GM20431 (cell line): Measurements from ENCODE around the gene BPIFB6.

ENCODE experiments used
- in situ Hi-C: fragments of 300-500 bp; cut with MseI, MboI; formaldehyde crosslinking; loops from one replicate; pipeline ENCODE4 v1.15.0; 2020; ENCODE audit warnings: low sequenced_read_pairs; ENCODE audit not compliant: unreplicated experiment

Gene BPIFB6

DNA sequence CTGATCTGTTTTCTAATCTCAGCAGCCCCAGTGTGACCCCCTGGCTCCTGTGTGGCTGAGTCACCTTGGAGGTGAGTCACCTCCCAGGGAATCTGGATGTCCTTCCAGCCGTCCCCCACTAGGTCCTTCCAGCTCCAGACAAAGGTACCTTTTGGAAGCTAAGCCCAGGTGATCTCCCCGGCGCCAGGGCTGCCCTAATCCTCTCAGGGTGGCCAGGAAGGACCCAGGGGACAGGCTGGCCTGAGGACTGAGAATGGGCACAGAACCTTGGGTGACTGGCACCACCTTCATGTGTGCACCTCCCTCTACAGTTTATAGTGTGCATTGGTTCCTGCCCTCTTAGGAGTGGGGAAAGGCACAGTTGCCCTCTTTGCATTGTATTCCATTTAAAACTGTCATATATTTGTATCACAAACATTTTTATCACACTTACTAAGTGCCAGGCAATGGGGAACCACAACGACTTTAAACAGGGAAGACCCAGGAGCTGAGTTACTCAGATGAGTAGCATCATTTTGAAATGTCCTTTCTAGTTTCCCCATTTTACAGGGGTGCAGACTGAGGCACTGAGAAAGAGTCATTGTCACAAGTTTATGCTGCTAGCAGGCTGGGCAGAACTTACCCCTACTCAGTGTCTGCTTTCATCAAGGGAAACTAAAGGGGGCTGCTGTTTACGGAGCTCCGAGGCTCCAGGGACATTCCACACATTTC, 45.4 kb downstream of the BPIFB6 start:
- in situ Hi-C loops, result loop anchor here (10.0 kb wide), 1 partner anchor 172 kb away; no protein-coding TSS in a partner anchor

DNA sequence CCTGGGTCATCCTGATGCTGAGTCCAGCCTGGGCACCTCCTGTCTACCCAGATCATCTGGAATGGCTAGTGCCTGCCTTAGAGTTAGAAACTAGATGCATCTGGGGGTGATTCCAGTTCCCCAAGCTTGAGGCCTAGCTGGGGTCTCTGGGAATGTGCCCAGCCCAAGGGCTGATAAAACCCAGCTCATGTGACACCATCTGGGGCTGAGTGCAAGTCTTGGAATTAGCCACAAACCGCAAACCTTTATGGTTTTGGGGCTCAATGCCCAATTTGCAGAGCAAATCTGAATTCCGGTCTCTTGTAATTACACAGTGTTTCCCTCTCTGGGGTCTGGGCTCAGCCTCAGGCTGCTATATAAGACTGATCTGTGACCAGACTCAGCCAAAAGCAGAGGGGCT, 47.8 kb downstream of the BPIFB6 start, which contains the start of gene BPIFB4:
BPIFB4 (plus strand) TSS at position 385 of the 400 bp plus-strand sequence. CDS start 1,884 bp downstream, outside the sequence.
- in situ Hi-C loops, result loop anchor here (10.0 kb wide), 1 partner anchor 174 kb away; no protein-coding TSS in a partner anchor

DNA sequence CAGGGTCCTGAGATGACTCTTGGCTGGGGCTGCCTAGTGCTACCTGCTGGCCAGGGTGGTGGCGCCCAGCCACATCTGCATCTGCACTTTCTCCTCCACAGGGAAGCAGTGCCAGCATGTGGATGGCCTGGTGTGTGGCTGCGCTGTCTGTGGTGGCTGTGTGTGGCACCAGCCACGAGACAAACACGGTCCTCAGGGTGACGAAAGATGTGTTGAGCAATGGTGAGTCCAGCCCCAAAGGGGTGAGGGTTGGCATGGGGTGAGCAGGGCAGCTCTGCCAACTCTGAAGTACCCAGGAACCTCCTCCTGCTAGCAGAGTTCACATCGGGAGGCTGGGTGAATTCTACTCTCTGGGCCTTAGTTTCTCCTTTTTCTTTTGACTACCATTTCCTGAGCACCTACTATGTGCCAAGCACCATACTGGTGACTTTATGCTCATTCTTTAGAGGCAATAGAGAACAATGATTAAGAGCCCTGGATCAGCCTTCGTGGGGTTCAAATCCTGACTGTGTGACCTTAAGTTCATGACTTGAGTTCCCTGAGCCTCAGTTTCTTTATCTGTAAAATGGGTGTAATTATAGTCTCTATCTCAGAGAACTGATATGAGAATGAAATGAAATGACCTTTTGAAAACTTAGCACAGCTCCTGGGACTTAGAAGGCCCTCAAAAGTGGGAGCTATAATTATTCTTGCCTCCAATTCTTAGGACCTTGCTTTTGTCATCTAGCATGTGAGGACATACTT, 50.1 kb downstream of the BPIFB6 start:
- in situ Hi-C loops, result no loop called here

DNA sequence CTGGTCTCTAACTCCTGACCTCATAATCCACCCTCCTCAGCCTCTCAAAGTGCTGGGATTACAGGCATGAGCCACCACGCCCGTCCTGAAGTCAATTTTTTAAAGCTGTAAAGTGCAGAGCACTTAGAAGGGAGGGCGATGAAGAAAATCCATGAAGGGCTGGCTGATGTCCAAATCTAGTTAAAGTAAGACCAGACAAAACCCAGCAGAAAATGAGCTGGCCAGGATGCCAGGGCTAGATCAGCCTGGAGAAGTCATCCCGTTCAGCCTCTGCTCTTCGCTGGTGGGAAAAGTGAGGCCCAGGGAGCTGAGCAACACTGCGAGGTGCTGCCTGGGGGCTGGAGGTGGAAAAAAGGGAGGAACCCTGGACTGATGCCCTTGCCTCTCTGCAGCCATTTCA, 51.1 kb downstream of the BPIFB6 start:
- in situ Hi-C loops, result no loop called here

DNA sequence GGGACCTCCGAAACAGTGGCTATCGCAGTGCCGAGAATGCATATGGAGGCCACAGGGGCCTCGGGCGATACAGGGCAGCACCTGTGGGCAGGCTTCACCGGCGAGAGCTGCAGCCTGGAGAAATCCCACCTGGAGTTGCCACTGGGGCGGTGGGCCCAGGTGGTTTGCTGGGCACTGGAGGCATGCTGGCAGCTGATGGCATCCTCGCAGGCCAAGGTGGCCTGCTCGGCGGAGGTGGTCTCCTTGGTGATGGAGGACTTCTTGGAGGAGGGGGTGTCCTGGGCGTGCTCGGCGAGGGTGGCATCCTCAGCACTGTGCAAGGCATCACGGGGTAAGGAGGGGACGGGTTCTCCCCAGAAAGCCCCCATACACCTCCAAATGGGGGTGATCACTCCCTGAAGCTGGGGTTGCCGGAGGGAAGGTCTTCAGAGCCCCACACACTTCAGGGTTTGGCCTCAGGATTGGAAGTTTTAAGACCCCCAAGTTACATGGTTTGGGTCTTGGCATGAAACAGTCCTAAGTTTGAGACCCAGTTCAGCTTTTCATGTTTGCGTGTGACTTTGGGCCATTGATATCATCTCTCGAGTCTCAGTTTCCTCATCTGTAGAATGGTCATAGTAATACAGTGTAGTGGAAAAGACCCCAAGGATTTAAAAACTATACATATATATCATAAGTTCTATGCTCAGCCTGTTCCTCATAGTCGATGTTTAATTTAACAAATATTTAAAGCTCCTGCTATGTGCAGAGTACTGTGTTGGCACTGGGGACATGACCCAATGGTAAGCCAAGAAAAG, 52.3 kb downstream of the BPIFB6 start:
- in situ Hi-C loops, result no loop called here

DNA sequence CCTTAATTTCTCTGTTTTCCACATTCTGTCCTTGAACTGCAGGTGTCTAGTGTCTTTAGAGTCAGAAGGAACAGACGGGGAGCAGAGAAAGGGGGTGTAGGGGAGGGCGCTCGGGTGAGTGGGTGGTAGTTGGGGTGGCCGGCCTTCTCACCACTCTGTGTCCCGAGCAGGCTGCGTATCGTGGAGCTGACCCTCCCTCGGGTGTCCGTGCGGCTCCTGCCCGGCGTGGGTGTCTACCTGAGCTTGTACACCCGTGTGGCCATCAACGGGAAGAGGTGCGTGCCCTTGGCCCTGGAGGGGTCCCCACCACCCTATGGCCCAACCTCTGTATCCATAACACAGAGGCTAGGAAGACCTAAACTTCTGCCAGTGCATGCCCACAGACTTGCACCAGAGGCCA, 53.3 kb downstream of the BPIFB6 start:
- in situ Hi-C loops, result no loop called here

DNA sequence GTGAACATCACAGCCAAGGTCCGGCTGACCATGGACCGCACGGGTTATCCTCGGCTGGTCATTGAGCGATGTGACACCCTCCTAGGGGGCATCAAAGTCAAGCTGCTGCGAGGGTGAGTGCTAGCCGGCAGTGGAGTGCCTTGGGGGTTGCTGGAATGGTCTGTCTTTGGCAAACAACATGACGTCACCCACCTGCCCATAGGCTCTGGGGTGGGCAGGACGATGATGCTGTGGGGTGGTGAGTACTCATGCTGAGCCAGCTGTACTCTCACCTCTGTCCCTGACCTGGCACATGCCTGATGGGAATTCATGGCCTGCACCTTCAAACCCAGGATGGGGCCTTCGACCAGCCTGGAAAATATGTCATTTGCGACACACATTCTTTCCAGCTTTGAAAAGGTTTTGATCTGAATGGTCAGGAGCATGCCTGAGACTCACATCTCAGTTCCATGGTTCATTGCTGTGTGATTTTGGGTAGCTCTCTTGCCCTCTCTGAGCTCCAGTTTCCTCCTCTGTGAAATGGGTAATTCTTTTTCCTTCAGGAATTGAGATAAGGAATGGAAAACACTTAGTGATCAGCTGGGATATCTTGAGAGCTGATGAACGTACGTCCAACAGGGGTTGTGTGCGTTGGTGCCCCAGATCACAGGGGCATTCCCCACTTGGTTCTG, 54.7 kb downstream of the BPIFB6 start:
- in situ Hi-C loops, result no loop called here

DNA sequence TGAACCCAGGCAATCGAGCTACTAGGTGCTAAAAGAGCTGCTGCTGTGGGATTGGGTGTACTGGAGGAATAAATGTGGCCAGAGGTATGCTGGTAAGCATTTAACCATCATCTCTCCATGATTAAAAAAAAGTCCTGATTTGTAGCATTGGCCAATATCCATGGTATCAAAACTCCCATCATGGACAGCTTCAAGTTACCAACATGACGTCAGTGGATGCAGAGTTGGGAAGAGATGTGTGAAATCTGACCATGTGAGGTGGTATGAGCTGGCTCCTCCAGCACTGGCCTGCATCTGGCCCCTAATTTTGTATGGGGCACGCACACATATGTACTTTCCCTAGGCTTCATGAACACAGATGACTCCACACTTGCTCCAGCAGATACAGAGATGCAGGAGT, 59.7 kb downstream of the BPIFB6 start:
- in situ Hi-C loops, result no loop called here

DNA sequence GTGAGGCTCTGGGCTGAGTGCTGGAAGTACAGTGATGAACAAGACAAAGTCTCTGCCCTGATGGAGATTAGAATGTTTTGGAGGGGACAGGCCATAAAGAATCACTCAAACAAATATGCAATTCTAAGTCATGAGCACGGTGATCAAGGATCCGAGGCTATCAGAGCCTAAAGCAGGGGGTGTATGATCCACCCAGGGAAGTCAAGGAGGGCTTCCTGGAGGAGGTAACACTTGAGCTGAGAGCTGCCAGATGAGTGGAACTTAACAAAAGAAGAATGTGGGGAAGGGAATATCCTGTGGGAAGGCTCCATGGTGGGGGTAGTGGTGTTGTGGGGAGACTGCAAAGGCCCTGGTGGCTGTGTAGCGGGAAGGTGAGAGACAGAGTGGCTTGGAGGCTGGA, 60.2 kb downstream of the BPIFB6 start:
- in situ Hi-C loops, result no loop called here

DNA sequence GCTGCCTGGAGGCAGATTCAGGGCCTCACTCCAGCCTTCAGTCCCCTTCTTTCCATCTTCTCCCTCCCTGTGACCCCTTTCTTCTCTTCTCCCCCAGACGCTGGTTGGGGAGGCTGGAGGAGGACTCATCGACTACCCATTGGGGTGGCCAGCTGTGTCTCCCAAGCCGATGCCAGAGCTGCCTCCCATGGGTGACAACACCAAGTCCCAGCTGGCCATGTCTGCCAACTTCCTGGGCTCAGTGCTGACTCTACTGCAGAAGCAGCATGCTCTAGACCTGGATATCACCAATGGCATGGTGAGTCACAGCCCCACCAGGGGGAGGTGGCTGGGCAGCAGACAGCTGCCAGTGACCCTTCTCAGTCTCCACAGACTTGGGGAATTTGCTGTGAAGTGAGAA, 60.9 kb downstream of the BPIFB6 start:
- in situ Hi-C loops, result no loop called here

DNA sequence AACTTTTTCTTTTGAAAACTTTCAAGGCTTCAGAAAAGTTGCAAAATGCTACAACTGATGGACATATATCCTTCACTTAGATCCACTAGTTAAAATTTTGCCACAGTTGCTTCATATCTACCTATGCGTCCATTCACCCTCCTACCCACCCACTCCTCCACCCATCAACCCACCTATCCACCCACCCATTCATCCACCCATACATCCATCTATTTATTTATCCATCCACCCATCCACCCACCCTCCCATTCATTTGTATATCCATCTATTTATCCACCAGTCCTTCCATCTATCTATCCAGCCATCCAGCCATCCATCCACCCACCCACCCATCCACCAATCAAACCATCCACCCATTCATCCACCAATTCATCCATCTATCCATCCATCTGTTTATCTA, 61.6 kb downstream of the BPIFB6 start:
- in situ Hi-C loops, result no loop called here

DNA sequence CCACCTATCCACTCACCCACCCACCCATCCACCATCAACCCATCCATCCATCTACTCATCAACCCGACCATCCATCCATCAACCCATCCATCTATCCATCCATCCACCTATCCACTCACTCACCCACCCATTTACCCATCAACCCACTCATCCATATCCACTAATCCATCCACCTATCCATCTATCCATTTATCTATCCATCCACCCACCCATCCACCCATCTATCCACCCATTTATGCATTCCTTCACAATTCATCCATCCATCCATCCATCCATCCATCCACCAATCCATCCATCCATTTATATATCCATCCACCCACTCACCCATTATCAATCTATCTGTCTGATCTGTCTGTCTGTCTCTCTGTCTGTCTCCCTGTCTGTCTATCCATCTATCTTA, 62.1 kb downstream of the BPIFB6 start:
- in situ Hi-C loops, result no loop called here
